H9 (cell line): ENCODE data around the gene PTPRN2. TPM values are rescaled to one million over a fixed set of nuclear protein-coding genes. Genes with fewer than 3 reads are reported as not detected.

Experiments used
- DNase-seq: peaks from one replicate; pipeline ENCODE4 v3.0.0-alpha.2; 2017
- H2AFZ ChIP-seq: one replicate; pipeline ENCODE4 v1.6.1; 2013; ENCODE audit warnings: mild to moderate bottlenecking, low read length, control low read depth, moderate library complexity
- H2AK5ac ChIP-seq: 2 replicates; pipeline ENCODE4 v1.6.1; 2013; ENCODE audit warnings: low read length, control low read depth, mixed read lengths; ENCODE audit not compliant: insufficient read length
- H2BK120ac ChIP-seq: one replicate; pipeline ENCODE4 v1.6.1; 2013; ENCODE audit warnings: low read depth, mild to moderate bottlenecking, low read length, control low read depth, inconsistent platforms; ENCODE audit not compliant: poor library complexity, severe bottlenecking
- H2BK12ac ChIP-seq: 2 replicates; pipeline ENCODE4 v1.6.1; 2013; ENCODE audit warnings: low read length, control low read depth, mixed read lengths, low read depth; ENCODE audit not compliant: insufficient read length
- H2BK15ac ChIP-seq: 2 replicates; pipeline ENCODE4 v1.6.1; 2013; ENCODE audit warnings: low read depth, low read length, control low read depth
- H2BK20ac ChIP-seq: one replicate; pipeline ENCODE4 v1.6.1; 2013; ENCODE audit warnings: low read depth, mild to moderate bottlenecking, low read length, control low read depth, inconsistent platforms; ENCODE audit not compliant: poor library complexity, severe bottlenecking
- H2BK5ac ChIP-seq: 2 replicates; pipeline ENCODE4 v1.6.1; 2013; ENCODE audit warnings: low read length, control low read depth, mixed read lengths; ENCODE audit not compliant: insufficient read length
- H3K14ac ChIP-seq: 2 replicates; pipeline ENCODE4 v1.6.1; 2013; ENCODE audit warnings: low read length, control low read depth; ENCODE audit not compliant: insufficient read depth
- H3K18ac ChIP-seq: 2 replicates; pipeline ENCODE4 v1.6.1; 2013; ENCODE audit warnings: low read depth, mild to moderate bottlenecking, mixed read lengths, low read length, control low read depth; ENCODE audit not compliant: insufficient read length
- H3K23ac ChIP-seq: 2 replicates; pipeline ENCODE4 v1.6.1; 2013; ENCODE audit warnings: low read length, control low read depth, mixed read lengths, low read depth; ENCODE audit not compliant: insufficient read length
- H3K23me2 ChIP-seq: 2 replicates; pipeline ENCODE4 v1.6.1; 2013; ENCODE audit warnings: low read depth, mild to moderate bottlenecking, mixed read lengths, low read length, control low read depth; ENCODE audit not compliant: insufficient read length, poor library complexity, severe bottlenecking
- H3K27ac ChIP-seq: 2 replicates; pipeline ENCODE4 v1.5.1; 2013; ENCODE audit warnings: low read length, control low read depth, mixed read lengths, low read depth; ENCODE audit not compliant: insufficient read length
- H3K27me3 ChIP-seq: 2 replicates; pipeline ENCODE4 v1.6.1; 2013; ENCODE audit warnings: low read length, control low read depth, inconsistent platforms; ENCODE audit not compliant: insufficient read depth
- H3K4ac ChIP-seq: 2 replicates; pipeline ENCODE4 v1.6.1; 2013; ENCODE audit warnings: low read depth, mild to moderate bottlenecking, control low read depth, inconsistent platforms, low read length, moderate library complexity
- H3K4me1 ChIP-seq: 2 replicates; pipeline ENCODE4 v1.6.1; 2013; ENCODE audit warnings: low read length, control low read depth, inconsistent platforms; ENCODE audit not compliant: insufficient read depth
- H3K4me2 ChIP-seq: 2 replicates; pipeline ENCODE4 v1.6.1; 2013; ENCODE audit warnings: low read length, control low read depth, mixed read lengths; ENCODE audit not compliant: insufficient read length, insufficient read depth
- H3K56ac ChIP-seq: 2 replicates; pipeline ENCODE4 v1.6.1; 2013; ENCODE audit warnings: low read depth, mild to moderate bottlenecking, mixed read lengths, low read length, control low read depth; ENCODE audit not compliant: insufficient read length
- H3K79me1 ChIP-seq: 2 replicates; pipeline ENCODE4 v1.6.1; 2013; ENCODE audit warnings: low read depth, mild to moderate bottlenecking, moderate library complexity, low read length, control low read depth, inconsistent platforms; ENCODE audit not compliant: insufficient read depth, poor library complexity, severe bottlenecking
- H3K79me2 ChIP-seq: 2 replicates; pipeline ENCODE4 v1.6.1; 2013; ENCODE audit warnings: low read length, control low read depth, inconsistent platforms; ENCODE audit not compliant: insufficient read depth
- H3K9ac ChIP-seq: 2 replicates; pipeline ENCODE4 v1.6.1; 2013; ENCODE audit warnings: low read length, control low read depth, mixed read lengths; ENCODE audit not compliant: insufficient read length; ENCODE audit errors: extremely low read depth
- H3K9me3 ChIP-seq: one replicate; pipeline ENCODE4 v1.6.1; 2013; ENCODE audit warnings: low read depth, low read length, inconsistent platforms; ENCODE audit not compliant: control insufficient read depth
- H3T11ph ChIP-seq: one replicate; pipeline ENCODE4 v1.6.1; 2013; ENCODE audit warnings: mild to moderate bottlenecking, low read length, control low read depth, inconsistent platforms
- H4K20me1 ChIP-seq: one replicate; pipeline ENCODE4 v1.6.1; 2013; ENCODE audit not compliant: control insufficient read depth, insufficient read length, insufficient read depth
- H4K5ac ChIP-seq: 2 replicates; pipeline ENCODE4 v1.6.1; 2013; ENCODE audit warnings: low read depth, mild to moderate bottlenecking, mixed read lengths, low read length, control low read depth; ENCODE audit not compliant: insufficient read length
- H4K8ac ChIP-seq: replicated peaks from 2 replicates; pipeline ENCODE4 v1.6.1; 2013; ENCODE audit warnings: low read length, control low read depth, mixed read lengths, low read depth; ENCODE audit not compliant: insufficient read length
- H4K91ac ChIP-seq: 2 replicates; pipeline ENCODE4 v1.6.1; 2013; ENCODE audit warnings: low read depth, mild to moderate bottlenecking, moderate library complexity, mixed read lengths, low read length, control low read depth; ENCODE audit not compliant: insufficient read length
- H3K27ac Mint-ChIP-seq, 3 experiments: 2 replicates in 2 of 3; 3 replicates in 1 of 3; pipeline ENCODE4 v1.8.0; 2020 to 2021; ENCODE audit warnings: mixed read lengths in 3 of 3, mild to moderate bottlenecking in 1 of 3, moderate library complexity in 1 of 3
- H3K27me3 Mint-ChIP-seq: 2 replicates; pipeline ENCODE4 v1.8.0; 2021; ENCODE audit warnings: low read depth, mild to moderate bottlenecking, moderate library complexity, mixed read lengths
- H3K36me3 Mint-ChIP-seq, 3 experiments: 2 replicates in 2 of 3; 3 replicates in 1 of 3; pipeline ENCODE4 v1.8.0; 2020 to 2021; ENCODE audit warnings: low read depth in 3 of 3, mixed read lengths in 3 of 3; ENCODE audit not compliant: insufficient read depth in 1 of 3
- H3K4me1 Mint-ChIP-seq, 2 experiments: 2 replicates each; pipeline ENCODE4 v1.8.0; 2020; ENCODE audit warnings: mixed read lengths in 2 of 2
- H3K4me3 Mint-ChIP-seq, 2 experiments: 2 replicates in 1 of 2; 3 replicates in 1 of 2; pipeline ENCODE4 v1.8.0; 2020 to 2021; ENCODE audit warnings: mild to moderate bottlenecking in 2 of 2, mixed read lengths in 2 of 2, moderate library complexity in 1 of 2
- H3K9me3 Mint-ChIP-seq, 2 experiments: 2 replicates in 1 of 2; 3 replicates in 1 of 2; pipeline ENCODE4 v1.8.0; 2020; ENCODE audit warnings: mild to moderate bottlenecking in 2 of 2, mixed read lengths in 2 of 2, moderate library complexity in 1 of 2
- CTCF ChIP-seq: fragments of 200-600 bp; sonication (generic); conservative IDR thresholded peaks from 3 replicates; pipeline ENCODE4 v1.8.0; 2021; ENCODE audit warnings: antibody characterized with exemption, mild to moderate bottlenecking
- WGBS: extraction: QIAGEN DNeasy Blood & Tissue Kit; methylation state at CpG from one replicate; pipeline ENCODE4 v1.1.7; 2013; ENCODE audit warnings: missing lambda C conversion rate, low lambda C conversion rate, mixed read lengths; ENCODE audit not compliant: insufficient read length; ENCODE audit errors: extremely low coverage; 5-methylcytosine and 5-hydroxymethylcytosine counted together
- total RNA-seq: library from RNA; stranded (reverse); gene quantifications from 2 replicates; pipeline ENCODE4 v1.2.1, GENCODE V29; 2021

The PTPRN2 gene
- total RNA-seq, 1 experiment from 2014 or later = 5.2 TPM

DNA sequence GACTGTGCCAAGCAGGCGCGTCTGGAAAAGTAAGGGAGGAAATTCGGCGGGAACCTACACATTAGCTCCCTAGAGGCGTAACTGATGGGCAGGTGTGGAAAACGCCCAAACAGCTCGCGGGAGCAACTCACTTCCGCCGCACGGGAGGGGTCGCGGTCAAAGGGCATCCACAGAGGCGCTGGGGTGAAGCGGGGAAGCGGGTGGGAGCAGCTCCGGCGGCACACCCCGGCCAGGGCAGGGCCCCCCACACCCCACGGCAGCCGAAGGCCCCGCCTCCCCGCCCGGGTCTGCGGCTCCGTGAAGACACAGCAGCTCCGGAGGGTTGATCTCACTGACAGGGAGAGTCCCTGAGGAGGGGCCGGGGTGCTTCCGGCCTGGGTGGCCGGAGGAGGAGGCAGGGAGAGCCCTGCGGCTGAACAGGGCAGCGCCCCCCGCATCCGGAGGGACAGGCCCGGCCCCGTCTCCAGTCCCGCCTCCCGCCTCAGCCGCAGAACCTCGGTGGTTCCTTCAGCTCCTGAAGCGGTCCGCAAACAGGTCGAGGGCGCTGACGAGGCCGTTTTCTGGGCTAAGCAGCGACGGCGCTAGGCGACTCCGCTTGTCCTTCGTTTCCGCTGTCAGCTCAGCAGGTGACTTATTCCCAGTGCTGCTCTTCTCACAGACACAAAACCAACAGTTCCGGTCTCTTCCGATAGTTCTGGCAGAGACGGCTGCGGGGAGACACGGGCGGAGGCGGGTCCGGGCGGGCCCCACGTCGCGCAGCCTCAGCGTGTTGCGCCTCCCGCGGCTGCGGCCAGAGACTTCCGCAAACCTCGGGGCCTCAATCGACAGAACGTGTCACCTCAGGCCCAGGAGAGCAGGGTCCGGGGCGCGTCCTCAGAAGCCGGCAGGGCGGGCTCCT is 974.7 kb downstream of the PTPRN2 start:
- H4K20me1 ChIP-seq = no peaks in the 10 kb centered on the region
- H2AFZ ChIP-seq = no peak overlapping the region

More for the DNA sequence above, 974.7 kb downstream of the PTPRN2 start:
- no peak overlapping the region for H3K4me2 ChIP-seq
- no peak overlapping the region for H3K4ac ChIP-seq
- H4K5ac ChIP-seq = no peak overlapping the region
- H3K14ac ChIP-seq = no peak overlapping the region
- no peak overlapping the region for H2BK20ac ChIP-seq
- no peak overlapping the region for H2BK15ac ChIP-seq
- H3K9me3 ChIP-seq = no peaks in the 10 kb centered on the region
- H3T11ph ChIP-seq = no peak overlapping the region
- no CpG with 5 or more reads among the region's 79 CpGs for WGBS
- no peak overlapping the region for H3K27ac ChIP-seq
- no peak overlapping the region for H4K8ac ChIP-seq
- H3K23ac ChIP-seq = no peak overlapping the region
- no peaks in the 10 kb centered on the region for H3K23me2 ChIP-seq
- no peak overlapping the region for H4K91ac ChIP-seq
- DNase-seq = peak; percentile 70
- no peak overlapping the region for H3K9ac ChIP-seq
- no peak overlapping the region for H3K56ac ChIP-seq
- TF ChIP-seq CTCF = no peak
- H3K18ac ChIP-seq = no peak overlapping the region
- H2BK120ac ChIP-seq = no peak overlapping the region
- no peak overlapping the region for H2BK5ac ChIP-seq
- H3K27me3 ChIP-seq = no peaks in the 10 kb centered on the region
- no peaks in the 10 kb centered on the region for H3K4me1 ChIP-seq
- peaks cover 86% of the 10 kb centered on the region for H3K27me3 Mint-ChIP-seq
- no peak overlapping the region for H2AK5ac ChIP-seq
- H3K27ac Mint-ChIP-seq = no peak overlapping the region
- no peaks in the 10 kb centered on the region; a peak in 1 of 7 replicates for H3K36me3 Mint-ChIP-seq
- no peaks in the 10 kb centered on the region for H3K9me3 Mint-ChIP-seq
- H3K79me1 ChIP-seq = no peaks in the 10 kb centered on the region
- H3K79me2 ChIP-seq = no peaks in the 10 kb centered on the region
- H2BK12ac ChIP-seq = no peak overlapping the region
- no peak overlapping the region for H3K4me3 Mint-ChIP-seq
- peaks cover 0 to 2% of the 10 kb centered on the region in 2 experiments; a peak in 1 of 4 replicates for H3K4me1 Mint-ChIP-seq
